Endothelial cell (in vitro differentiated cells): Measurements from ENCODE around the gene SRSF7. TPM values are rescaled to one million over a fixed set of nuclear protein-coding genes. Genes with fewer than 3 reads are reported as not detected.
"Not testable (repeated sequence)": the region's sequence is repeated elsewhere in the genome, so short reads cannot be mapped to it uniquely, and the experiment has no call there.

Experiments used
- DNase-seq: peaks from one replicate; pipeline ENCODE4 v3.0.0; 2021; ENCODE audit warnings: low spot score
- H3K27ac Mint-ChIP-seq: one replicate; pipeline ENCODE4 v1.8.0; 2021; ENCODE audit warnings: mixed read lengths, inconsistent platforms; ENCODE audit not compliant: unreplicated experiment
- H3K27me3 Mint-ChIP-seq: one replicate; pipeline ENCODE4 v1.8.0; 2021; ENCODE audit warnings: mild to moderate bottlenecking, moderate library complexity, mixed read lengths, inconsistent platforms; ENCODE audit not compliant: unreplicated experiment
- H3K36me3 Mint-ChIP-seq: one replicate; pipeline ENCODE4 v1.8.0; 2021; ENCODE audit warnings: mild to moderate bottlenecking, low read depth, mixed read lengths, inconsistent platforms; ENCODE audit not compliant: unreplicated experiment
- H3K4me1 Mint-ChIP-seq: one replicate; pipeline ENCODE4 v1.8.0; 2021; ENCODE audit warnings: mild to moderate bottlenecking, mixed read lengths, inconsistent platforms; ENCODE audit not compliant: unreplicated experiment
- H3K4me3 Mint-ChIP-seq: one replicate; pipeline ENCODE4 v1.8.0; 2021; ENCODE audit warnings: mild to moderate bottlenecking, mixed read lengths, inconsistent platforms; ENCODE audit not compliant: unreplicated experiment
- H3K9me3 Mint-ChIP-seq: one replicate; pipeline ENCODE4 v1.8.0; 2021; ENCODE audit warnings: mixed read lengths, inconsistent platforms; ENCODE audit not compliant: unreplicated experiment
- CTCF ChIP-seq: fragments of 200-600 bp; sonication (generic); IDR thresholded peaks from one replicate; pipeline ENCODE4 v1.5.0; 2021; ENCODE audit warnings: antibody characterized with exemption; ENCODE audit not compliant: unreplicated experiment
- total RNA-seq: library from RNA; stranded (reverse); fragmentation: NEBNext Ultra II Directional; extraction: Animal tissue kit (Norgen Biotek cat#: 25700); gene quantifications from one replicate; pipeline ENCODE4 v1.2.1, GENCODE V29; 2021; ENCODE audit not compliant: unreplicated experiment

SRSF7 gene
- total RNA-seq, 1 donor from 2014 or later: 137 TPM

DNA sequence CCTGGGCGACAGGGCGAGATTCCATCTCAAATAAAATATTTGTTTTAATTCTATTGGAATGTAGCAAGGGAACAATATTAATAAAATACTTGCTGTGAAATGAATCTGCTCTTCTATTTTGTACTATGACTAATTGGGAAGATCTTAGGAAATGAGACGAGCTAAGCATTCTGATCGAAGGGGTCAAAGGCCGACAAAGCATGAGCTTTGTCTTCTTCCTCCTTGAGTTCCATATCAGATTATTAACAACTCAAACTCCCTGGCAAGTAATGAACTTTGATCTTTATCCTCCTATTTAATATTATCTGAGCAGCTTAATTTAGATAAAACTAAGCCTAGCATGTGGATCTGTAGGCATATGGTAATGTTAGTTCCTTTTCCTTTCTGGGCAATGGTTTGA lies 42.4 kb upstream of the SRSF7 start:
- H3K4me3 Mint-ChIP-seq: no peak overlapping the region
- H3K27ac Mint-ChIP-seq: no peak overlapping the region
- no peaks in the 10 kb centered on the region for H3K9me3 Mint-ChIP-seq
- no peaks in the 10 kb centered on the region for H3K4me1 Mint-ChIP-seq
- DNase-seq: no peak
- no peak for TF ChIP-seq CTCF
- peaks cover 4% of the 10 kb centered on the region for H3K27me3 Mint-ChIP-seq
- H3K36me3 Mint-ChIP-seq: no peaks in the 10 kb centered on the region

DNA sequence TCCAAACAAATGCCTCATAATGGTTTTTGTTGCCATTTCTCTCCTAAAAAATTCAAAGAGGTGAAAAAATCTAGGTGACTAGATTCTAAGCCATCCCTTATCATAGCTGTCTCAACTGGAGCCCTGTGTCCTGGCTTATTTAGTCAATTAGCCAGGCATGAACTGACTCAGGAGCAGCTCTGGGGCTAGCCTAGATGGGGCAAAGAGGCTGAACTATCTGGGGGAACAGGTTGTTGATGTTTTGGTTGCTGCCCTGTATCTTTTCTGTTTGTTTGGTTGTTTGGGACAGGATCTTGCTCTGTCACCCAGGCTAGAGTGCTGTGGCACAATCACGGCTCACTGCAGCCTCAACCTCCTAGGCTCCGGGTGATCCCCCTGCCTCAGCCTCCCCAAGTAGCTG lies 41.6 kb upstream of the SRSF7 start:
- no peaks in the 10 kb centered on the region for H3K36me3 Mint-ChIP-seq
- no peaks in the 10 kb centered on the region for H3K9me3 Mint-ChIP-seq
- H3K27ac Mint-ChIP-seq: no peak overlapping the region
- no peaks in the 10 kb centered on the region for H3K4me1 Mint-ChIP-seq
- no peak overlapping the region for H3K4me3 Mint-ChIP-seq
- DNase-seq: no peak
- H3K27me3 Mint-ChIP-seq: peaks cover 4% of the 10 kb centered on the region
- no peak for TF ChIP-seq CTCF

- not testable (repeated sequence) for H3K4me1 Mint-ChIP-seq, H3K27me3 Mint-ChIP-seq, H3K9me3 Mint-ChIP-seq, H3K27ac Mint-ChIP-seq, DNase-seq, H3K4me3 Mint-ChIP-seq, H3K36me3 Mint-ChIP-seq
These were observed 41.2 kb upstream of the SRSF7 start for GRCh38 chr2:38792321-38792720.

- no peak overlapping the region for H3K27ac Mint-ChIP-seq
- H3K4me1 Mint-ChIP-seq: no peaks in the 10 kb centered on the region
- peaks cover 4% of the 10 kb centered on the region for H3K27me3 Mint-ChIP-seq
- no peaks in the 10 kb centered on the region for H3K9me3 Mint-ChIP-seq
- no peak overlapping the region for H3K4me3 Mint-ChIP-seq
- H3K36me3 Mint-ChIP-seq: no peaks in the 10 kb centered on the region
- no peak for DNase-seq
- TF ChIP-seq CTCF: no peak
These were observed 40.6 kb upstream of the SRSF7 start for GRCh38 chr2:38791744-38792143.

GRCh38 chr2:38789691-38790090 lies 38.5 kb upstream of the SRSF7 start:
- no peak overlapping the region for H3K27ac Mint-ChIP-seq
- no peak for TF ChIP-seq CTCF
- H3K27me3 Mint-ChIP-seq: peaks cover 4% of the 10 kb centered on the region
- no peaks in the 10 kb centered on the region for H3K36me3 Mint-ChIP-seq
- H3K9me3 Mint-ChIP-seq: no peaks in the 10 kb centered on the region
- no peak overlapping the region for H3K4me3 Mint-ChIP-seq
- DNase-seq: no peak
- H3K4me1 Mint-ChIP-seq: no peaks in the 10 kb centered on the region

DNA sequence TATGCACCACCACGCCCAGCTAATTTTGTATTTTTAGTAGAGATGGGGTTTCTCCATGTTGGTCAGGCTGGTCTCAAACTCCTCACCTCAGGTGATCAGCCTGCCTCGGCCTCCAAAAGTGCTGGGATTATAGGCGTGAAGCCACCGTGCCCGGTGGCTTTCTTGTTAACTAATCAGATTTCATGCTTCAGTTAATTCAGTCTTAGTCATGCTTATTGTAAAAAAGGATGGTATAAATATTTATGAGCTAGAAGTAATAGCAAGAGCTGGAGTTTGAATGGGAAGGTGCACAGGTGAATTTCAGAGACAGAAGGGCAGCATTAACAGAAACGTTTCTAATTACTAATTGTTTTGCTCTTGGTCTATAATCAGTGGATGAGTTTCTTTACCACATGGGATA lies 37.1 kb upstream of the SRSF7 start:
- Mint-ChIP-seq H3K36me3 (no peaks in the 10 kb centered on the region), H3K27ac (no peak overlapping the region), H3K9me3 (no peaks in the 10 kb centered on the region), H3K27me3 (peaks cover 4% of the 10 kb centered on the region), H3K4me3 (no peak overlapping the region), H3K4me1 (no peaks in the 10 kb centered on the region)
- TF ChIP-seq CTCF: no peak
- DNase-seq: no peak
